Suprapubic skin (tissue), 4 donors: Measurements from ENCODE around the gene DPP10.

Experiments
- CTCF ChIP-seq, 2 donors: fragments of 200-600 bp in 1 of 2; fragments of 450-650 bp in 1 of 2; sonication (generic) in 1 of 2; IDR thresholded peaks; one replicate each; pipeline ENCODE4 v1.5.1; 2016 to 2019; ENCODE audit warnings: antibody characterized with exemption in 2 of 2, mild to moderate bottlenecking in 1 of 2, moderate library complexity in 1 of 2
- EP300 ChIP-seq: sonication (generic); formaldehyde crosslinking; IDR thresholded peaks from one replicate; pipeline ENCODE4 v1.6.1; 2017; ENCODE audit warnings: antibody characterized with exemption
- POLR2A ChIP-seq, 2 donors: fragments of 450-650 bp; IDR thresholded peaks; one replicate each; pipeline ENCODE4 v1.6.1; 2017; ENCODE audit warnings: antibody characterized with exemption in 2 of 2, mild to moderate bottlenecking in 2 of 2, moderate library complexity in 2 of 2
- POLR2AphosphoS5 ChIP-seq, 3 donors: sonication (generic); formaldehyde crosslinking; IDR thresholded peaks; one replicate each; pipeline ENCODE4 v1.6.1; 2017; ENCODE audit warnings: antibody characterized with exemption in 3 of 3

GRCh38 chr2:115194623-115195022 is 752.2 kb downstream of the DPP10 start:
- no peak for TF ChIP-seq POLR2AphosphoS5 (IDR thresholded peaks at IDR 0.05)
- TF ChIP-seq CTCF (IDR thresholded peaks at IDR 0.05), result no peak
- TF ChIP-seq POLR2A (IDR thresholded peaks at IDR 0.05), result no peak
- TF ChIP-seq EP300, result no peak
